HEK293T (cell line): Measurements from ENCODE around the gene LRRC56.
"Not testable (repeated sequence)": the region's sequence is repeated elsewhere in the genome, so short reads cannot be mapped to it uniquely, and the experiment has no call there.

ENCODE experiments used
- CTCF ChIA-PET: fragments of 350-600 bp; formaldehyde crosslinking; extraction: SDS; loops from one replicate; lab custom pipeline; 2021; ENCODE audit warnings: antibody characterized with exemption, inconsistent platforms; lab: Yijun Ruan, JAX
- POLR2A ChIA-PET: fragments of 350-600 bp; formaldehyde crosslinking; extraction: SDS; loops from one replicate; lab custom pipeline; 2020; ENCODE audit warnings: antibody characterized with exemption, inconsistent platforms; lab: Yijun Ruan, JAX
- DNase-seq: peaks from one replicate; pipeline ENCODE4 v3.0.0; 2012; ENCODE audit warnings: mixed read lengths; ENCODE audit errors: extremely low spot score
- ARNT ChIP-seq: fragments of 450-650 bp; IDR thresholded peaks from 2 replicates; pipeline ENCODE4 v1.6.1; 2017; ENCODE audit warnings: mild to moderate bottlenecking
- BHLHE40 ChIP-seq: fragments of 450-650 bp; IDR thresholded peaks from 2 replicates; pipeline ENCODE4 v1.6.1; 2016; ENCODE audit warnings: mild to moderate bottlenecking, moderate library complexity, borderline replicate concordance
- CTBP1 ChIP-seq: fragments of 450-650 bp; IDR thresholded peaks from 2 replicates; pipeline ENCODE4 v1.6.1; 2016; ENCODE audit warnings: borderline replicate concordance
- ELF4 ChIP-seq: fragments of 450-650 bp; IDR thresholded peaks from 2 replicates; pipeline ENCODE4 v1.6.1; 2017; ENCODE audit warnings: antibody characterized with exemption
- FOXA1 ChIP-seq: fragments of 450-650 bp; IDR thresholded peaks from 2 replicates; pipeline ENCODE4 v1.6.1; 2016; ENCODE audit warnings: mild to moderate bottlenecking
- FOXK2 ChIP-seq: fragments of 450-650 bp; IDR thresholded peaks from 2 replicates; pipeline ENCODE4 v1.6.1; 2016; ENCODE audit warnings: mild to moderate bottlenecking
- FOXM1 ChIP-seq: fragments of 450-650 bp; IDR thresholded peaks from 2 replicates; pipeline ENCODE4 v1.6.1; 2017; ENCODE audit warnings: mild to moderate bottlenecking, borderline replicate concordance
- HDGF ChIP-seq: fragments of 450-650 bp; IDR thresholded peaks from 2 replicates; pipeline ENCODE4 v1.6.1; 2017; ENCODE audit warnings: antibody characterized with exemption, borderline replicate concordance
- L3MBTL2 ChIP-seq: fragments of 450-650 bp; conservative IDR thresholded peaks from 2 replicates; pipeline ENCODE4 v1.6.1; 2016; ENCODE audit warnings: mild to moderate bottlenecking
- LEF1 ChIP-seq: fragments of 450-650 bp; IDR thresholded peaks from 2 replicates; pipeline ENCODE4 v1.6.1; 2017; ENCODE audit warnings: mild to moderate bottlenecking, borderline replicate concordance
- NFRKB ChIP-seq: fragments of 450-650 bp; IDR thresholded peaks from 2 replicates; pipeline ENCODE4 v1.6.1; 2016; ENCODE audit warnings: mild to moderate bottlenecking, moderate library complexity
- PKNOX1 ChIP-seq: fragments of 450-650 bp; IDR thresholded peaks from 2 replicates; pipeline ENCODE4 v1.6.1; 2016
- SP1 ChIP-seq: fragments of 450-650 bp; IDR thresholded peaks from 2 replicates; pipeline ENCODE4 v1.6.1; 2017
- SUZ12 ChIP-seq: fragments of 450-650 bp; IDR thresholded peaks from 2 replicates; pipeline ENCODE4 v1.6.1; 2016; ENCODE audit warnings: mild to moderate bottlenecking
- TARDBP ChIP-seq: fragments of 450-650 bp; IDR thresholded peaks from 2 replicates; pipeline ENCODE4 v1.6.1; 2016
- ZNF384 ChIP-seq: fragments of 450-650 bp; IDR thresholded peaks from 2 replicates; pipeline ENCODE4 v1.6.1; 2016

The LRRC56 gene

DNA sequence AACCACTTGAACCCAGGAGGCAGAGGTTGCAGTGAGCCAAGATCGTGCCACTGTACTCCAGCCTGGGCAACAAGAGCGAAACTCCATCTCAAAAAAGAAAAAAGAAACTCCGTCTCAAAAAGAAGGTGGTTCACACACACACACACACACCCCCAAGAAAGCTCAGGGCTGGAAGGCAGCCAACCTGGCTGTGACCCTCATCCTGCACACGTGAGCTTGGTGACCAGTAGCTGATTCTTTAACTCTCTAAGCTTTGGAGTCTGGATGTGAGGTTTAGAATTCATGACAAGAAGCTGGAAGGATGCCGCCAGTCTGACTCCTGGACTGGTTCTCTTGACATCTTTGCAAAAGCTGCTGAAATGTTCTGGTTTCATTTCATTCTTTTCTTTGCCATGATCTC lies 28.4 kb upstream of the LRRC56 start:
- no peak for DNase-seq
- ChIA-PET POLR2A (no interaction called here), CTCF (no interaction called here)
- TF ChIP-seq L3MBTL2 (no peak), FOXK2 (no peak), FOXM1 (no peak), TARDBP (no peak), FOXA1 (no peak), HDGF (no peak), ARNT (no peak), CTBP1 (no peak), SUZ12 (no peak), LEF1 (no peak), NFRKB (no peak), ELF4 (no peak), SP1 (no peak), PKNOX1 (no peak), ZNF384 (no peak), BHLHE40 (no peak)

- TF ChIP-seq FOXM1: no peak
- TF ChIP-seq NFRKB: no peak
- TF ChIP-seq L3MBTL2: no peak
- TF ChIP-seq BHLHE40: no peak
- no peak for TF ChIP-seq LEF1
- TF ChIP-seq TARDBP: no peak
- TF ChIP-seq FOXK2: no peak
- no peak for TF ChIP-seq FOXA1
- TF ChIP-seq SP1: no peak
- TF ChIP-seq CTBP1: no peak
- no peak for TF ChIP-seq PKNOX1
- no peak for TF ChIP-seq ARNT
- TF ChIP-seq HDGF: no peak
- TF ChIP-seq SUZ12: no peak
- no peak for TF ChIP-seq ZNF384
- TF ChIP-seq ELF4: no peak
- DNase-seq: no peak
- CTCF ChIA-PET: no interaction called here
- POLR2A ChIA-PET: no interaction called here
Observed at GRCh38 chr11:512761-513595, 24.3 kb upstream of the LRRC56 start.

DNA sequence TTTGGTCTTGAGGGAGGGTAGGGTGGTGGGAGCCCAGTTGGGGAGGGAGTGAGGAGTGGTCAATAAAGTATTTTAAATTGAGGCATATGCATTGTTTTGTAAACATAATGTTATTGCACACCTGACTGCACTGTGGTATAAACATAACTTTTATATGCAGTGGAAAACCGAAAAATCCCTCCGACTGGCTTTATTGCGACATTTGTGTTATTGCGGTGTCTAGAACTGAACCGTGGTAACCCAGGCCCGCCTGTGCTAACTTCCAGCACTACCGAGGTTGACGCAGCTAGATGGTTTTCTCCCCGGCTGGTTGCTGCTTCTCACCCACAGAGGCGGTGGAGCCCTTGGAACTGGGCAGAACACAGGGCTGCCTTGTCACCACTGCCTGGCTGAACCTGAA lies 22.7 kb upstream of the LRRC56 start:
- ChIA-PET POLR2A (no interaction called here), CTCF (no interaction called here)
- TF ChIP-seq CTBP1: no peak
- no peak for TF ChIP-seq FOXA1
- no peak for TF ChIP-seq ZNF384
- no peak for TF ChIP-seq SP1
- no peak for TF ChIP-seq L3MBTL2
- no peak for TF ChIP-seq FOXK2
- no peak for DNase-seq

DNA sequence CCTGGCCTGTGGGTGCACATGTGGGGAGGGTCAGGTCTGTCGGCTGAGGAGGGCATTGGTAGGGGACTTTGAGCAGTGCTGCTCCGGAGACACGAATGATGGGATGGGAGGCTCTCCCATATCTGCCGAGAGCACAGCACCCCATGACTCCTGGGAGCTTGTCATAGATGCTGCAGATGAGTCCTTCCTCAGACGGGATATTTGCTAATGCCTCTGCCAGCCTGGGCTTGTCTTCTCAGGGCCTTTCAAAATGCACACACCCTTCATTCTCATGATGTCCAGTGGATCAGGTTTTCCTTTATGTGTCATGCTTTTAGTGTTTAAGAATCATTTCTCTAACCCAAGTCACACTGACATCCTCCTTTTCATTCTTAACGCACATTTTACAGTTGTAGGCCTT lies 22.2 kb upstream of the LRRC56 start:
- DNase-seq: no peak
- POLR2A ChIA-PET: no interaction called here
- CTCF ChIA-PET: no interaction called here
- TF ChIP-seq PKNOX1 (no peak), SP1 (no peak), FOXK2 (no peak), NFRKB (no peak)

- ChIA-PET POLR2A (no interaction called here), CTCF (no interaction called here)
- no peak for DNase-seq
- TF ChIP-seq BHLHE40: no peak
- TF ChIP-seq NFRKB: no peak
- TF ChIP-seq FOXM1: no peak
- TF ChIP-seq ZNF384: no peak
- no peak for TF ChIP-seq FOXK2
- TF ChIP-seq CTBP1: no peak
- no peak for TF ChIP-seq LEF1
- TF ChIP-seq L3MBTL2: no peak
- TF ChIP-seq FOXA1: no peak
- no peak for TF ChIP-seq SP1
- no peak for TF ChIP-seq PKNOX1
- no peak for TF ChIP-seq TARDBP
- TF ChIP-seq ARNT: no peak
- no peak for TF ChIP-seq HDGF
- no peak for TF ChIP-seq ELF4
- TF ChIP-seq SUZ12: no peak
Observed at GRCh38 chr11:516400-516799, 20.9 kb upstream of the LRRC56 start.

- CTCF ChIA-PET, DNase-seq, POLR2A ChIA-PET: not testable (repeated sequence)
Observed at GRCh38 chr11:516918-517685, 20.2 kb upstream of the LRRC56 start.
